Astrocyte (in vitro differentiated cells and primary cell): Measurements from ENCODE around the gene GPS2. TPM values are rescaled to one million over a fixed set of nuclear protein-coding genes. Genes with fewer than 3 reads are reported as not detected.
"Not testable (repeated sequence)": the region's sequence is repeated elsewhere in the genome, so short reads cannot be mapped to it uniquely, and the experiment has no call there.

ENCODE experiments used
- DNase-seq: peaks from one replicate; pipeline ENCODE4 v3.0.0-alpha.2; 2010; ENCODE audit warnings: low read depth
- FAIRE-seq: peaks from 2 replicates; lab custom pipeline; 2011; peaks lifted over from hg19 to GRCh38; lab: Jason Lieb, UNC
- H2AFZ ChIP-seq: 2 replicates; pipeline ENCODE4 v1.6.0; 2012; ENCODE audit warnings: low read depth, low read length, inconsistent platforms
- H3K27ac ChIP-seq: 2 replicates; pipeline ENCODE4 v1.5.1; 2011; ENCODE audit warnings: low read depth, low read length, inconsistent platforms
- H3K27me3 ChIP-seq: 2 replicates; pipeline ENCODE4 v1.6.0; 2011; ENCODE audit warnings: low read length, inconsistent platforms; ENCODE audit not compliant: insufficient read depth
- H3K36me3 ChIP-seq: 2 replicates; pipeline ENCODE4 v1.5.1; 2011; ENCODE audit warnings: low read length, inconsistent platforms; ENCODE audit not compliant: insufficient read depth
- H3K4me1 ChIP-seq: 2 replicates; pipeline ENCODE4 v1.5.1; 2011; ENCODE audit warnings: low read length, inconsistent platforms; ENCODE audit not compliant: insufficient read depth
- H3K4me2 ChIP-seq: 2 replicates; pipeline ENCODE4 v1.6.0; 2012; ENCODE audit warnings: low read length, inconsistent platforms
- H3K4me3 ChIP-seq: 2 replicates; pipeline ENCODE4 v1.5.1; 2011; ENCODE audit warnings: low read depth, mild to moderate bottlenecking, low read length, inconsistent platforms; ENCODE audit not compliant: insufficient read depth
- H3K79me2 ChIP-seq: 2 replicates; pipeline ENCODE4 v1.6.0; 2012; ENCODE audit warnings: mild to moderate bottlenecking, low read length, inconsistent platforms; ENCODE audit not compliant: insufficient read depth
- H3K9ac ChIP-seq: 2 replicates; pipeline ENCODE4 v1.6.0; 2012; ENCODE audit warnings: mild to moderate bottlenecking, low read length, inconsistent platforms
- H3K9me3 ChIP-seq: 2 replicates; pipeline ENCODE4 v1.5.1; 2012; ENCODE audit warnings: low read depth, mild to moderate bottlenecking, low read length, inconsistent platforms; ENCODE audit not compliant: insufficient read depth
- H4K20me1 ChIP-seq: 2 replicates; pipeline ENCODE4 v1.6.0; 2012; ENCODE audit warnings: low read length, inconsistent platforms; ENCODE audit not compliant: insufficient read depth
- H3K27ac Mint-ChIP-seq: one replicate; pipeline ENCODE4 v1.8.0; 2021; ENCODE audit warnings: mild to moderate bottlenecking, mixed read lengths; ENCODE audit not compliant: unreplicated experiment
- H3K27me3 Mint-ChIP-seq: one replicate; pipeline ENCODE4 v1.8.0; 2021; ENCODE audit warnings: low read depth, mixed read lengths; ENCODE audit not compliant: unreplicated experiment
- H3K36me3 Mint-ChIP-seq: one replicate; pipeline ENCODE4 v1.8.0; 2021; ENCODE audit warnings: low read depth, mixed read lengths; ENCODE audit not compliant: unreplicated experiment
- H3K4me1 Mint-ChIP-seq: one replicate; pipeline ENCODE4 v1.8.0; 2021; ENCODE audit warnings: low read depth, mixed read lengths; ENCODE audit not compliant: unreplicated experiment
- H3K4me3 Mint-ChIP-seq: one replicate; pipeline ENCODE4 v1.8.0; 2021; ENCODE audit warnings: mild to moderate bottlenecking, moderate library complexity, mixed read lengths; ENCODE audit not compliant: unreplicated experiment
- H3K9me3 Mint-ChIP-seq: one replicate; pipeline ENCODE4 v1.8.0; 2021; ENCODE audit warnings: mild to moderate bottlenecking, mixed read lengths; ENCODE audit not compliant: unreplicated experiment
- CTCF ChIP-seq: IDR thresholded peaks from 2 replicates; pipeline ENCODE4 v1.5.1; 2011; ENCODE audit warnings: low read depth, mild to moderate bottlenecking, inconsistent platforms, low read length, moderate library complexity; ENCODE audit not compliant: insufficient read depth
- EZH2 ChIP-seq: IDR thresholded peaks from 2 replicates; pipeline ENCODE4 v1.6.1; 2012; ENCODE audit warnings: mild to moderate bottlenecking, low read length, inconsistent platforms; ENCODE audit not compliant: insufficient read depth
- total RNA-seq: library from RNA; stranded (reverse); gene quantifications from 2 replicates; pipeline ENCODE4 v1.2.1, GENCODE V29; 2021

Gene GPS2
- total RNA-seq, 1 donor from 2014 or later = 49.8 TPM

- H3K27ac ChIP-seq = no peak overlapping the region
- H3K27ac Mint-ChIP-seq = no peak overlapping the region
- no peaks in the 10 kb centered on the region for H3K9me3 Mint-ChIP-seq
- no peaks in the 10 kb centered on the region for H3K79me2 ChIP-seq
- TF ChIP-seq CTCF (no peak), EZH2 (no peak)
- FAIRE-seq = no peak
- no peaks in the 10 kb centered on the region for H3K4me1 ChIP-seq
- H3K4me3 ChIP-seq = no peak overlapping the region
- no peaks in the 10 kb centered on the region for H4K20me1 ChIP-seq
- peaks cover 6% of the 10 kb centered on the region for H3K27me3 Mint-ChIP-seq
- H3K4me1 Mint-ChIP-seq = peaks cover 2% of the 10 kb centered on the region
- H3K36me3 Mint-ChIP-seq = no peaks in the 10 kb centered on the region
- H3K9ac ChIP-seq = no peak overlapping the region
- no peaks in the 10 kb centered on the region for H3K9me3 ChIP-seq
- no peak for DNase-seq
- no peak overlapping the region for H2AFZ ChIP-seq
- no peaks in the 10 kb centered on the region for H3K27me3 ChIP-seq
- H3K4me3 Mint-ChIP-seq = no peak overlapping the region
- no peaks in the 10 kb centered on the region for H3K36me3 ChIP-seq
- H3K4me2 ChIP-seq = no peak overlapping the region
Observed at GRCh38 chr17:7343250-7343649, 28.1 kb upstream of the GPS2 start.

- Histone ChIP-seq H3K4me1 (no peaks in the 10 kb centered on the region), H3K4me2 (no peak overlapping the region), H3K27ac (no peak overlapping the region), H3K9ac (no peak overlapping the region), H3K9me3 (no peaks in the 10 kb centered on the region), H3K36me3 (no peaks in the 10 kb centered on the region), H3K4me3 (no peak overlapping the region), H3K79me2 (no peaks in the 10 kb centered on the region), H4K20me1 (no peaks in the 10 kb centered on the region), H2AFZ (no peak overlapping the region), H3K27me3 (no peaks in the 10 kb centered on the region)
- no peaks in the 10 kb centered on the region for H3K36me3 Mint-ChIP-seq
- H3K27ac Mint-ChIP-seq = no peak overlapping the region
- TF ChIP-seq EZH2 (no peak), CTCF (no peak)
- FAIRE-seq (no peak), DNase-seq (no peak)
- no peaks in the 10 kb centered on the region for H3K9me3 Mint-ChIP-seq
- H3K4me3 Mint-ChIP-seq = no peak overlapping the region
- H3K4me1 Mint-ChIP-seq = peaks cover 1% of the 10 kb centered on the region
- peaks cover 6% of the 10 kb centered on the region for H3K27me3 Mint-ChIP-seq
Observed at GRCh38 chr17:7341842-7342241, 26.7 kb upstream of the GPS2 start.

- no peak overlapping the region for H3K27ac Mint-ChIP-seq
- H3K4me3 Mint-ChIP-seq = no peak overlapping the region
- FAIRE-seq (no peak), DNase-seq (no peak)
- Histone ChIP-seq H3K9me3 (no peaks in the 10 kb centered on the region), H2AFZ (no peak overlapping the region), H3K36me3 (no peaks in the 10 kb centered on the region), H3K27ac (no peak overlapping the region), H3K4me1 (no peaks in the 10 kb centered on the region), H3K79me2 (no peaks in the 10 kb centered on the region), H3K4me2 (no peak overlapping the region), H3K9ac (no peak overlapping the region), H3K4me3 (no peak overlapping the region), H3K27me3 (no peaks in the 10 kb centered on the region), H4K20me1 (no peaks in the 10 kb centered on the region)
- H3K4me1 Mint-ChIP-seq = peaks cover 1% of the 10 kb centered on the region
- H3K9me3 Mint-ChIP-seq = no peaks in the 10 kb centered on the region
- TF ChIP-seq CTCF (no peak), EZH2 (no peak)
- peaks cover 6% of the 10 kb centered on the region for H3K27me3 Mint-ChIP-seq
- no peaks in the 10 kb centered on the region for H3K36me3 Mint-ChIP-seq
Observed at GRCh38 chr17:7340179-7340578, 25.0 kb upstream of the GPS2 start.

- not testable (repeated sequence) for H3K27me3 Mint-ChIP-seq, H3K4me2 ChIP-seq, H3K4me1 ChIP-seq, FAIRE-seq, H3K36me3 Mint-ChIP-seq, H3K27ac Mint-ChIP-seq, DNase-seq, H3K27me3 ChIP-seq, H3K4me3 ChIP-seq, H3K27ac ChIP-seq, H3K36me3 ChIP-seq, H2AFZ ChIP-seq, H4K20me1 ChIP-seq, H3K9me3 ChIP-seq, H3K9me3 Mint-ChIP-seq, H3K79me2 ChIP-seq, H3K4me3 Mint-ChIP-seq, H3K4me1 Mint-ChIP-seq, H3K9ac ChIP-seq
Observed at GRCh38 chr17:7337600-7337999, 22.4 kb upstream of the GPS2 start.
